NOMO-1 treated with DMSO at 0.1 percent for 48 hours (cell line): Measurements from ENCODE around the gene PRR36.
"Not testable (repeated sequence)": the region's sequence is repeated elsewhere in the genome, so short reads cannot be mapped to it uniquely, and the experiment has no call there.

Experiments
- DNase-seq: peaks from one replicate; lab custom pipeline; 2025; ENCODE audit not compliant: unreplicated experiment; lab: John Stamatoyannopoulos, UW

Gene PRR36

GRCh38 chr19:7860714-7861618 lies 13.2 kb downstream of the PRR36 start:
- no peak for DNase-seq

- no peak for DNase-seq
These were observed 14.1 kb downstream of the PRR36 start for GRCh38 chr19:7859831-7860713.

DNA sequence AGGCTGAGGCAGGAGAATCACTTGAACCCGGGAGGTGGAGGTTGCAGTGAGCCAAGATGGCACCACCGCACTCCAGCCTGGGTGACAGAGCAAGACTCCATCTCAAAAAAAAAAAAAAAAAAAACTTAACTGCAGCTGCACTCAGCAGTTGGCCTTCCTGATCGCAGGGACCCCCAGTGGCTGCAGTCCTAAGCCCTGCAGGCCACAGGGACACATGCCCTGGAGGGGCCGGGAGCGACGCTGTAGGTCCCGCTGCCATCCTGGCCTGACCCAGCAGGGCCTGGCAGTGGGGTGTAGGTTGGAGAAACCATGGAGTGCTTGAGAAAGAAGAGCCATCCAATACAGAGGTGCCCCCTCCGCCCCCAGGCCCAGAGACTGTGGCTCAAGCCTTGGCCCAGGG lies 15.1 kb downstream of the PRR36 start:
- DNase-seq, result not testable (repeated sequence)

- no peak for DNase-seq
These were observed 15.9 kb downstream of the PRR36 start for GRCh38 chr19:7858109-7858770.

GRCh38 chr19:7857727-7858108 lies 16.5 kb downstream of the PRR36 start:
- DNase-seq, result no peak

GRCh38 chr19:7856679-7857663 lies 17.2 kb downstream of the PRR36 start:
- no peak for DNase-seq

DNA sequence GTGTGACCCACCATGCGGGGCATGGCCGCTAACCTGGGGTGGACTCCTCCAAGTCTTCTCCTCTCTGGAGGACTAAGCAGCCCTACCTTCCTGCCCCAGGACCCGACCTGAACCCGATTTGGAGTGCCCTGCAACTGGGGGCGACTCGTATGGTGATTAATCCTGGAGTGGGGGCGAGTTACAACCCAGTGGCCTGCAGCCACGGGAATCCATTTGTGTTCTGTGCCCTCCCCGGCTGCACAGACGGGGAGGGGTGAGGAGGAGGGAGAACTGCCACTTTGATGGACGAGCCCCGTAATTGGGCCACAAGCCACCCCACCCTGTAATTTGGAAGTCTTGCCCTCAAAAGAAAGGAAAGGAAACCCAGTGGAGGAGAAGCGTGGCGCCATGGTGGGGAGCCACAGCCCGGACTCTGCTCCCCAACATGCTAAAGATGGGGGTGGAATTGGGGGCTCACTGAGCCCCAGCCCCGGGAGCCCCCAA lies 18.0 kb downstream of the PRR36 start:
- no peak for DNase-seq

GRCh38 chr19:7855426-7856108 lies 18.6 kb downstream of the PRR36 start:
- no peak for DNase-seq

- no peak for DNase-seq
These were observed 20.4 kb downstream of the PRR36 start for GRCh38 chr19:7853770-7854128.

DNA sequence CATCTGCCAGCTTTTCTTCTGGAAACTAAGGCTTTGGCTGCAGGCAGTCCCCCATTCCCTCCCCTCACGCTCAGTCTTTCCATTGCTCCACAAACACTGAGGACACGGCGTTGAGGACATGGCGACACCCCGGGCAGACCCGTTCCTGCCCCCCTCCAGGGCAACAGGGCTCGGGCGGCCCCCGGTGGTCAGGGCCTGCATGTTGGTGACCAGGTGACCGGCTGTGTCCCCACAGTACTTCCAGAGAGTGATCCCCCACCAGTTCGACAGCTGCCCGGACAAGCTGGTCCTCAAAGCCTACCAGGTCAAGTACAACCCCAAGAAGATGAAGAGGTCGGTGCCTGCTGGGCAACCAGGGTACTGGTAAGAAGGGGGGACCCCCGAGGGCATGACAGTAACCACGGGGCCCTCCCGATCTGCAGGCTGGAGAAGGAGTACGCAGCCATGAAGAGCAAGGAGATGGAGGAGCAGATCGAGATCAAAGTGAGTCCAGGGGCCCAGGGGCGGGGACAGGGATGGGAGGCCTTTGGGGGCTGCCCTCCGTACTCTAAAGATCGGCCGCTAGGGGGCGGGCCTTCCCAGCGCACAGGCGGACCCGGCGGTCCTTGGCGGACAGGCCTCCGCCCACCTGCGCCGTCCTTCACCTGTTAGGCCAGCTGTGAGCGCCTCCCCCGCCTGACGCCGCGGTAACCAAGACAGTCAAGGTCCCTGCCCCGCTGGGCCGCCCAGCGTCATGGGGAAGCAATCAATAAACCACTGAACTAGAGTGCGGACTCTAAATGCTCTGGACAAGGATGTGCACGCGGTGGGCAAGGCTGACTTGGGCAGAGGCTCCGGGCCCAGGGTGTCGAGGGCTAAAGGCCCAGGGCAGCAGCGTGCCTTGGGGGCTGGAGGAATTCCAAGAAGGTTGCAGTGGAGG lies 21.1 kb downstream of the PRR36 start:
- DNase-seq, result peak; percentile 49

DNA sequence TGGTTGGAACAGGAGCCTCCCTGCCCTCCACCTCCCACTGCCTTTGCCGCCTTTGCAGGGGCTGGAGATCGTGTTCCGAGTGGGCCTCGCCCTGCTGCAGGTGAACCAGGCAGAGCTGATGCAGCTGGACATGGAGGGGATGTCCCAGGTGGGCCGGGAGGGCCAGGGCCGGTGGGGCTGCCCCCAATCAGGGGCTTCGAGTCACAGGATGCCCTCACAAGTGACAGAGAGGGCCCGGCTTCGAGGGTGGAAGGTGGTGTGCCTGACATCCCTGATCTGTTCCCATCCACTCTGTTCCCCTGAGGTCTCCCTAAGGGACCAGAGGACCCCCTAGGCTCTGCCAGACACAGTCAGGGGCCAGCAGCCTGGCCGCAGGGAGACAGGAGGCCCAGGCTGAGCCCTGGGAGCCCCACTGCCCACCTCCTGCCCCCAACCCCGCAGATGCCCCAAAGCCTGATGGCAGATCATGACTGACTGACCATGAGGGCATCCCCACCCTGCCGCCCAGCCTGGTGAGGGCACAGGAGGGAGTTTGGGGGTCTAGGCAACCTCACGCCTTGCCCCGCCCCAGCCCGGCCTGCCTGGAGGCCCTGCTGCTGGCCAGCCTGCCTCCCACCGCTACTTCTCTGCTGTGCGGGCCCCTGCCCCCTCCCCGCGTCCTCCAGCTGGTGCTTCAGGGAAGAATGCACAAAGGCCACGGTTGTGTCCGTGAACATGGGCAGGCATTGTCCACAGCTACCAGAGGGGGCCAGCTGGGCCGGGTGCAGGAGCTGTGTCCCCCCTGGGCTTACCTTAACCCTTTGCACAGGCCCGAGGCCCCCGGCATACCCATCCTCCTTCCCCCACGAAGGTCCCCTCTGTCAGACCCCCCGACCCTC lies 22.3 kb downstream of the PRR36 start:
- DNase-seq, result no peak

- DNase-seq, result no peak
These were observed 23.1 kb downstream of the PRR36 start for GRCh38 chr19:7850945-7851622.

GRCh38 chr19:7850000-7850813 lies 24.0 kb downstream of the PRR36 start:
- no peak for DNase-seq

DNA sequence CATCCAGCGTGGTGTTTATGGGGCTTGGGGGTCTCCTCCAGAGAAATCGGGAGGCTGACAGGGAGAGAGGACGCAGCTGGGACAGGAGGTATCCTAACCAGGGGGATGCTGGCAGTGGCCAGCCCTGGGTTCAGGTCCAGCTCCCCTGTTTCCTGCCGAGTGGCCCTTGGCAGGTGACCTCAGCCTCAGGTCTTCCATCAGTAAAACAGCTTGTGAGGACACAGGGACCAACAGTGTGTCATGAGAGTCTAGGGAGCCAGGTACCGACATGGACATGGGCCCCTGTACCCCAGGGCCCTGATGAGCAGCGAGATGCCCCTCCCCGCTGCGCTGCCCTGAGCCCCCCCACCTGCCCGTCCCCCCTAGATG lies 24.6 kb downstream of the PRR36 start:
- DNase-seq, result no peak

GRCh38 chr19:7848779-7849457 lies 25.3 kb downstream of the PRR36 start:
- DNase-seq, result no peak

DNA sequence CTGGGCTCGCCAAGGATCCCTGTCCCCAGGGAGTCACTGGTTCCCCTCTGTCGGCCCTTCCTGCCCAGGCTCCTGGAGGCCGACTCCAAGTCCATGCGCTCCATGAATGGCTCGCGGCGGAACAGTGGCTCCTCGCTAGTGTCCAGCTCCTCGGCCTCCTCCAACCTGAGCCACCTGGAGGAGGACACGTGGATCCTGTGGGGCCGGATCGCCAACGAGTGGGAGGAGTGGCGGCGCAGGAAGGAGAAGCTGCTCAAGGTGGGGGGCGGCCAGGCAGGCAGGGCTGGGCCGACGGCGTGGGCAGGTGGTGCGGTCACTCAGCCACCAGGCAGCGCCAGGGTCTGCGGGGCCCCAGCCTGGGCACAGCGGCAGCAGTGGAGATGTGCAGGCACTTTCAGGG lies 26.5 kb downstream of the PRR36 start:
- no peak for DNase-seq
